SK-N-SH treated with all-trans-retinoic acid at 6 μM for 48 hours (cell line): ENCODE results near the gene CACNA1B.

Experiments
- ATAC-seq: fragments of 200-7000 bp; cut with Tn5 transposase; 3 replicates; pipeline ENCODE4 v1.9.1; 2020; ENCODE audit warnings: mild to moderate bottlenecking, moderate library complexity
- BACH2 ChIP-seq: fragments of 250-450 bp; sonication (Bioruptor Pico); IDR thresholded peaks from 2 replicates; pipeline ENCODE4 v1.9.0; 2021; ENCODE audit warnings: mild to moderate bottlenecking, borderline replicate concordance
- CSDC2 ChIP-seq: fragments of 250-450 bp; sonication (Bioruptor Pico); IDR thresholded peaks from 2 replicates; pipeline ENCODE4 v1.5.0; 2020; ENCODE audit warnings: mild to moderate bottlenecking, moderate library complexity
- ESRRG ChIP-seq: fragments of 250-450 bp; sonication (Bioruptor Pico); IDR thresholded peaks from 2 replicates; pipeline ENCODE4 v1.6.1; 2021; ENCODE audit warnings: mild to moderate bottlenecking
- GLIS3 ChIP-seq: fragments of 250-450 bp; sonication (Bioruptor Pico); IDR thresholded peaks from 2 replicates; pipeline ENCODE4 v1.5.0; 2020; ENCODE audit warnings: mild to moderate bottlenecking, moderate library complexity
- PPARA ChIP-seq: fragments of 250-450 bp; sonication (Bioruptor Pico); IDR thresholded peaks from 2 replicates; pipeline ENCODE4 v1.5.0; 2020; ENCODE audit warnings: mild to moderate bottlenecking, borderline replicate concordance
- RARB ChIP-seq: fragments of 250-450 bp; sonication (Bioruptor Pico); IDR thresholded peaks from 2 replicates; pipeline ENCODE4 v1.8.0; 2021; ENCODE audit warnings: mild to moderate bottlenecking, moderate library complexity
- TCF4 ChIP-seq: fragments of 250-450 bp; sonication (Bioruptor Pico); IDR thresholded peaks from 2 replicates; pipeline ENCODE4 v1.8.0; 2021; ENCODE audit warnings: mild to moderate bottlenecking, moderate library complexity, borderline replicate concordance
- TOX ChIP-seq: fragments of 250-450 bp; sonication (Bioruptor Pico); IDR thresholded peaks from 2 replicates; pipeline ENCODE4 v1.8.0; 2021; ENCODE audit warnings: mild to moderate bottlenecking, moderate library complexity, borderline replicate concordance
- ZC3H10 ChIP-seq: fragments of 250-450 bp; sonication (Bioruptor Pico); IDR thresholded peaks from 2 replicates; pipeline ENCODE4 v1.5.1; 2021; ENCODE audit warnings: mild to moderate bottlenecking, moderate library complexity
- ZFP3 ChIP-seq: fragments of 250-450 bp; sonication (Bioruptor Pico); IDR thresholded peaks from 2 replicates; pipeline ENCODE4 v1.5.0; 2020; ENCODE audit warnings: mild to moderate bottlenecking, moderate library complexity
- ZNF565 ChIP-seq: fragments of 450-650 bp; formaldehyde crosslinking; conservative IDR thresholded peaks from 2 replicates; pipeline ENCODE4 v1.5.0; 2020; ENCODE audit warnings: low read depth, mild to moderate bottlenecking, moderate library complexity
- ZNF70 ChIP-seq: fragments of 450-650 bp; formaldehyde crosslinking; IDR thresholded peaks from 2 replicates; pipeline ENCODE4 v1.5.0; 2020; ENCODE audit warnings: mild to moderate bottlenecking, moderate library complexity
- TF ChIP-seq, protein P1 (sequence below): fragments of 250-450 bp; sonication (Bioruptor Pico); IDR thresholded peaks from 2 replicates; pipeline ENCODE4 v1.8.0; 2020; ENCODE audit warnings: mild to moderate bottlenecking, moderate library complexity, borderline replicate concordance
- TF ChIP-seq, protein P2 (sequence below): fragments of 250-450 bp; sonication (Bioruptor Pico); IDR thresholded peaks from 2 replicates; pipeline ENCODE4 v1.5.1; 2020; ENCODE audit warnings: low read depth, mild to moderate bottlenecking, moderate library complexity
- TF ChIP-seq, protein P3 (sequence below): fragments of 250-450 bp; sonication (Bioruptor Pico); IDR thresholded peaks from 2 replicates; pipeline ENCODE4 v1.5.1; 2021; ENCODE audit warnings: mild to moderate bottlenecking, moderate library complexity
- TF ChIP-seq, protein P4 (sequence below): fragments of 250-450 bp; sonication (Bioruptor Pico); IDR thresholded peaks from 2 replicates; pipeline ENCODE4 v1.8.0; 2021; ENCODE audit warnings: low read depth, mild to moderate bottlenecking, moderate library complexity, borderline replicate concordance
- TF ChIP-seq, protein P5 (sequence below): fragments of 250-450 bp; sonication (Bioruptor Pico); IDR thresholded peaks from 2 replicates; pipeline ENCODE4 v1.5.0; 2020; ENCODE audit warnings: mild to moderate bottlenecking, moderate library complexity

The CACNA1B gene

DNA sequence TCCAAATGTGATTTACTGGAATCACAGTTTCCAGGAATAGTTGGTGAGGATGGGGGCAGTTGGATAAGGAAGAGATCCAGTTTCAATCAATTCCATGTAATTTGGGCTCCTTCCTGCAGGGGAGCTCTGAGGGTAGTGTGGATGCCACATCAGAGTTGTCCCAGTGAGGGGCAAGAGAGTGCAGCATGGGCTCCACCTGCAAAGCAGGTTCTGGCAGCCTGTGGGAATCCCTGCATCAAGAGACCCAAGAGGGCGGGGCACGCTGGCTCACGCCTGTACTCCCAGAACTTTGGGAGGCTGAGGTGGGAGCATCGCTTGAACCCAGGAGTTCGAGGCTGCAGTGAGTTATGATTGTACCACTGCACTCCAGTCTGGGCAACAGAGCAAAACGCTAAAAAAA lies 188.5 kb downstream of the CACNA1B start:
- no peak for ATAC-seq
- no peak for TF ChIP-seq TCF4 (CRISPR knock-in tag)
- no peak for TF ChIP-seq ZNF565 (CRISPR knock-in tag)
- TF ChIP-seq, protein P1, sequence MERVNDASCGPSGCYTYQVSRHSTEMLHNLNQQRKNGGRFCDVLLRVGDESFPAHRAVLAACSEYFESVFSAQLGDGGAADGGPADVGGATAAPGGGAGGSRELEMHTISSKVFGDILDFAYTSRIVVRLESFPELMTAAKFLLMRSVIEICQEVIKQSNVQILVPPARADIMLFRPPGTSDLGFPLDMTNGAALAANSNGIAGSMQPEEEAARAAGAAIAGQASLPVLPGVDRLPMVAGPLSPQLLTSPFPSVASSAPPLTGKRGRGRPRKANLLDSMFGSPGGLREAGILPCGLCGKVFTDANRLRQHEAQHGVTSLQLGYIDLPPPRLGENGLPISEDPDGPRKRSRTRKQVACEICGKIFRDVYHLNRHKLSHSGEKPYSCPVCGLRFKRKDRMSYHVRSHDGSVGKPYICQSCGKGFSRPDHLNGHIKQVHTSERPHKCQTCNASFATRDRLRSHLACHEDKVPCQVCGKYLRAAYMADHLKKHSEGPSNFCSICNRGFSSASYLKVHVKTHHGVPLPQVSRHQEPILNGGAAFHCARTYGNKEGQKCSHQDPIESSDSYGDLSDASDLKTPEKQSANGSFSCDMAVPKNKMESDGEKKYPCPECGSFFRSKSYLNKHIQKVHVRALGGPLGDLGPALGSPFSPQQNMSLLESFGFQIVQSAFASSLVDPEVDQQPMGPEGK: no peak

DNA sequence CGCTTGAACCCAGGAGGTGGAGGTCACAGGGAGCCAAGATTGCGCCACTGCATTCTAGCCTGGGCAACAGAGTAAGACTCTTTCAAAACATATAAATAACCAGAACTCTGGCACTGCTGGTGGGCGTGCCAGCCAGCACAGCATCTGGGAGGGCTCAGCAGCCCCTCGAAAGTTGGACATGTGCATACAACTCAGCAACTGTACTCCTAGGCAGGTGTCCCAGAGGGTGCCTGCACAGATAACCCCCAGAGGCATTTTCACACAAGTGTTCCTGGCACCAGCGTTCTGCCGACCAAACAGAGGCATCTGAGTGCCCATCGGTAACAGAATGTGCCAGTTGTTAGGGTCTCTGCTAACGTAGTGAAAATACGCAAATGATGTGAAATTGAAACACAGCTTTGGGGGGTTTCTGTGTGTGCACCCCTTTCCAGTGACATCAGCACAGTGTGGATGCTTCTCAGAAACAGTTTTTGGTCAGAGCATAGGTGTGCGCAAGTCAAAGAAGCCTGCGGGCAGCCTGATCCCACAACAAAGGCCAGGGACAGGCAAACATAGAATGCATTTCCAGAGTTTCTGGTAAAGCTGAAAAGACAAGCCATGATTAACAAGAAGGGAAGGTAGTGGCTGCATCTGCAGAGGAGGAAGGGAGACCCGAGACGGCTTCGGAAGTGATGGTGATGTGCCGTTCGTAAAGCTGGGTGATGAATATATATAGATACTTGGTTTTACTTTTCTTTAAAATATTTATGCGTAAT lies 190.2 kb downstream of the CACNA1B start:
- TF ChIP-seq, protein P2, sequence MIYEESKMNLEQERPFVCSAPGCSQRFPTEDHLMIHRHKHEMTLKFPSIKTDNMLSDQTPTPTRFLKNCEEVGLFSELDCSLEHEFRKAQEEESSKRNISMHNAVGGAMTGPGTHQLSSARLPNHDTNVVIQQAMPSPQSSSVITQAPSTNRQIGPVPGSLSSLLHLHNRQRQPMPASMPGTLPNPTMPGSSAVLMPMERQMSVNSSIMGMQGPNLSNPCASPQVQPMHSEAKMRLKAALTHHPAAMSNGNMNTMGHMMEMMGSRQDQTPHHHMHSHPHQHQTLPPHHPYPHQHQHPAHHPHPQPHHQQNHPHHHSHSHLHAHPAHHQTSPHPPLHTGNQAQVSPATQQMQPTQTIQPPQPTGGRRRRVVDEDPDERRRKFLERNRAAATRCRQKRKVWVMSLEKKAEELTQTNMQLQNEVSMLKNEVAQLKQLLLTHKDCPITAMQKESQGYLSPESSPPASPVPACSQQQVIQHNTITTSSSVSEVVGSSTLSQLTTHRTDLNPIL (CRISPR knock-in tag): no peak
- TF ChIP-seq BACH2 (CRISPR knock-in tag) (no peak), TCF4 (CRISPR knock-in tag) (no peak), CSDC2 (CRISPR knock-in tag) (no peak), RARB (no peak), ZFP3 (CRISPR knock-in tag) (no peak)
- ATAC-seq: no peak

DNA sequence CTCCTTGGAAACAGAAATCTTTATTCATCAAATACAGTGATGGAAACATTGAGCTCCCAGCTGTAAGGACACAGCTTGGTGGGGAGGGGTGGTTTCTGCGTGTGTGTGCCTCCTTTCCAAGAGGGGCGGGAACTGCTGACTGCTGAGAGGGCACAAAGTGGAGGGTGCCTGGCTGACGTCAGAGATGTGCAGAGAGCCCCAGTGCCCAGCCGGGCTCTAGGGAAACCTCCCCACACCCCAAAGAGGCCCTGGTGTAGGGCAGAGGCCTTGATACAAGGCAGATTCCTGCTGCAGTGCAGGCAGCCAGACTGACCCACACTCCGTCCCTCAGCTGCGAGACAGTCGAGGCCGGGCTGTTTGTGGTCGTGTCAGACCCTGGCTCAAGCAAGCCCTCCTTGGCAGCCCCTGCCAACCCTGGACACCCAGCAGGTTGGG lies 191.0 kb downstream of the CACNA1B start:
- no peak for TF ChIP-seq ESRRG (CRISPR knock-in tag)
- no peak for TF ChIP-seq RARB
- TF ChIP-seq, protein P3, sequence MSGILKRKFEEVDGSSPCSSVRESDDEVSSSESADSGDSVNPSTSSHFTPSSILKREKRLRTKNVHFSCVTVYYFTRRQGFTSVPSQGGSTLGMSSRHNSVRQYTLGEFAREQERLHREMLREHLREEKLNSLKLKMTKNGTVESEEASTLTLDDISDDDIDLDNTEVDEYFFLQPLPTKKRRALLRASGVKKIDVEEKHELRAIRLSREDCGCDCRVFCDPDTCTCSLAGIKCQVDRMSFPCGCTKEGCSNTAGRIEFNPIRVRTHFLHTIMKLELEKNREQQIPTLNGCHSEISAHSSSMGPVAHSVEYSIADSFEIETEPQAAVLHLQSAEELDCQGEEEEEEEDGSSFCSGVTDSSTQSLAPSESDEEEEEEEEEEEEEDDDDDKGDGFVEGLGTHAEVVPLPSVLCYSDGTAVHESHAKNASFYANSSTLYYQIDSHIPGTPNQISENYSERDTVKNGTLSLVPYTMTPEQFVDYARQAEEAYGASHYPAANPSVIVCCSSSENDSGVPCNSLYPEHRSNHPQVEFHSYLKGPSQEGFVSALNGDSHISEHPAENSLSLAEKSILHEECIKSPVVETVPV (CRISPR knock-in tag): no peak
- TF ChIP-seq ZC3H10: no peak
- TF ChIP-seq ZNF565 (CRISPR knock-in tag): no peak
- TF ChIP-seq, protein P4, sequence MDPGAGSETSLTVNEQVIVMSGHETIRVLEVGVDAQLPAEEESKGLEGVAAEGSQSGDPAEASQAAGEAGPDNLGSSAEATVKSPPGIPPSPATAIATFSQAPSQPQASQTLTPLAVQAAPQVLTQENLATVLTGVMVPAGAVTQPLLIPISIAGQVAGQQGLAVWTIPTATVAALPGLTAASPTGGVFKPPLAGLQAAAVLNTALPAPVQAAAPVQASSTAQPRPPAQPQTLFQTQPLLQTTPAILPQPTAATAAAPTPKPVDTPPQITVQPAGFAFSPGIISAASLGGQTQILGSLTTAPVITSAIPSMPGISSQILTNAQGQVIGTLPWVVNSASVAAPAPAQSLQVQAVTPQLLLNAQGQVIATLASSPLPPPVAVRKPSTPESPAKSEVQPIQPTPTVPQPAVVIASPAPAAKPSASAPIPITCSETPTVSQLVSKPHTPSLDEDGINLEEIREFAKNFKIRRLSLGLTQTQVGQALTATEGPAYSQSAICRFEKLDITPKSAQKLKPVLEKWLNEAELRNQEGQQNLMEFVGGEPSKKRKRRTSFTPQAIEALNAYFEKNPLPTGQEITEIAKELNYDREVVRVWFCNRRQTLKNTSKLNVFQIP: no peak
- TF ChIP-seq GLIS3: no peak
- TF ChIP-seq, all 23 proteins: peak for 0
- ATAC-seq: no peak

DNA sequence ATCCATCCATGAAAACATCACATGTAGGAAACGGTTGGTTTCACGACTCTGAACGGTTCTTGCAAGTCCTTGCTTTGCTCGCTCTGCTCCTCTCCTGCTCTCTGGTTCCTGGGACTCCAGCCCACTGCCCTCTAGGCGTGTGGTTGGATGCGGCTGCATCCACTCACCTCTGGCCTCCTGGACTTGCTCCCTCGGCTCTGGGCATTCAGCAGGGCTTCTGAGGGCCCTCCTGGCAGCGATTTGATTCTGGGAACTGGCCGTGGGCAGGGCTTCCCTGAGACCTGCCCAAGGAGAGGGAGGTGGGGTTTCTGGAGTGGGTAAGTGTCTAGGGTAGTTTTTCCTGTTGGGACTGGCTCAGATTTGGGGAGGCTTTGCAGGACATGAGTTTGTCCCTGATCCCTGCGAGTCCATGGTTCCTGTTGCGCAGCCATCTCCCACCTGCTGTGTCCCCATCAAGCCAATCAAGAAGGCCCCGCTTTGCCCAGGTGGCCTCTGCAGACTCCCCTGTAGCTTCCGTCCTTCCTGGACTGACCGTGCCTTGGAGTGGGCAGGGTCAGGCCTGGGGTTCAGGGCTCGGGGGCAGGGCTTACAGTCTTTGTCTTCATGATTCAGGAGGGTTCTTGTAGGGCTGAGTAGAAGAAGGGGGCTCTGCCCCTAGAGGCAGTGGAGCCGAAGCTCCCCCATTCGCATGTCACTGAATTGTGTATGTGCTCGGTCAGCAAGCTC lies 192.3 kb downstream of the CACNA1B start:
- no peak for ATAC-seq
- TF ChIP-seq ZC3H10: no peak
- TF ChIP-seq, protein P3 (CRISPR knock-in tag): no peak
- TF ChIP-seq RARB: no peak
- TF ChIP-seq TOX: no peak
- TF ChIP-seq, protein P2 (CRISPR knock-in tag): no peak
- TF ChIP-seq, protein P5, sequence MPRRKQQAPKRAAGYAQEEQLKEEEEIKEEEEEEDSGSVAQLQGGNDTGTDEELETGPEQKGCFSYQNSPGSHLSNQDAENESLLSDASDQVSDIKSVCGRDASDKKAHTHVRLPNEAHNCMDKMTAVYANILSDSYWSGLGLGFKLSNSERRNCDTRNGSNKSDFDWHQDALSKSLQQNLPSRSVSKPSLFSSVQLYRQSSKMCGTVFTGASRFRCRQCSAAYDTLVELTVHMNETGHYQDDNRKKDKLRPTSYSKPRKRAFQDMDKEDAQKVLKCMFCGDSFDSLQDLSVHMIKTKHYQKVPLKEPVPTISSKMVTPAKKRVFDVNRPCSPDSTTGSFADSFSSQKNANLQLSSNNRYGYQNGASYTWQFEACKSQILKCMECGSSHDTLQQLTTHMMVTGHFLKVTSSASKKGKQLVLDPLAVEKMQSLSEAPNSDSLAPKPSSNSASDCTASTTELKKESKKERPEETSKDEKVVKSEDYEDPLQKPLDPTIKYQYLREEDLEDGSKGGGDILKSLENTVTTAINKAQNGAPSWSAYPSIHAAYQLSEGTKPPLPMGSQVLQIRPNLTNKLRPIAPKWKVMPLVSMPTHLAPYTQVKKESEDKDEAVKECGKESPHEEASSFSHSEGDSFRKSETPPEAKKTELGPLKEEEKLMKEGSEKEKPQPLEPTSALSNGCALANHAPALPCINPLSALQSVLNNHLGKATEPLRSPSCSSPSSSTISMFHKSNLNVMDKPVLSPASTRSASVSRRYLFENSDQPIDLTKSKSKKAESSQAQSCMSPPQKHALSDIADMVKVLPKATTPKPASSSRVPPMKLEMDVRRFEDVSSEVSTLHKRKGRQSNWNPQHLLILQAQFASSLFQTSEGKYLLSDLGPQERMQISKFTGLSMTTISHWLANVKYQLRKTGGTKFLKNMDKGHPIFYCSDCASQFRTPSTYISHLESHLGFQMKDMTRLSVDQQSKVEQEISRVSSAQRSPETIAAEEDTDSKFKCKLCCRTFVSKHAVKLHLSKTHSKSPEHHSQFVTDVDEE (CRISPR knock-in tag): no peak
- no peak for TF ChIP-seq ZFP3 (CRISPR knock-in tag)
- TF ChIP-seq PPARA: no peak
- no peak for TF ChIP-seq ZNF70
- TF ChIP-seq, protein P1: no peak
- TF ChIP-seq TCF4 (CRISPR knock-in tag): no peak
- no peak for TF ChIP-seq CSDC2 (CRISPR knock-in tag)
- TF ChIP-seq ESRRG (CRISPR knock-in tag): no peak
